BLaER1 (cell line): ENCODE measurements around the gene LGALS12.

Experiments
- H3K27ac ChIP-seq: shearing (Covaris generic); formaldehyde crosslinking; 2 replicates; pipeline ENCODE4 v1.8.1; 2022
- H3K27me3 ChIP-seq: shearing (Covaris generic); formaldehyde crosslinking; 2 replicates; pipeline ENCODE4 v1.8.1; 2022
- H3K36me3 ChIP-seq: shearing (Covaris generic); formaldehyde crosslinking; 2 replicates; pipeline ENCODE4 v1.8.1; 2022
- H3K4me1 ChIP-seq: shearing (Covaris generic); formaldehyde crosslinking; 2 replicates; pipeline ENCODE4 v1.8.1; 2022
- H3K4me2 ChIP-seq: shearing (Covaris generic); formaldehyde crosslinking; 2 replicates; pipeline ENCODE4 v1.8.1; 2022
- H3K4me3 ChIP-seq: shearing (Covaris generic); formaldehyde crosslinking; 2 replicates; pipeline ENCODE4 v1.8.1; 2022
- H3K9ac ChIP-seq: shearing (Covaris generic); formaldehyde crosslinking; 2 replicates; pipeline ENCODE4 v1.8.1; 2022
- H3K9me3 ChIP-seq: shearing (Covaris generic); formaldehyde crosslinking; 2 replicates; pipeline ENCODE4 v1.8.1; 2022
- H4K20me1 ChIP-seq: shearing (Covaris generic); formaldehyde crosslinking; 2 replicates; pipeline ENCODE4 v1.8.1; 2022
- Cebpa-rat ChIP-seq: shearing (Covaris generic); IDR thresholded peaks from 2 replicates; pipeline ENCODE4 v1.8.1; 2022

The LGALS12 gene, protein sequence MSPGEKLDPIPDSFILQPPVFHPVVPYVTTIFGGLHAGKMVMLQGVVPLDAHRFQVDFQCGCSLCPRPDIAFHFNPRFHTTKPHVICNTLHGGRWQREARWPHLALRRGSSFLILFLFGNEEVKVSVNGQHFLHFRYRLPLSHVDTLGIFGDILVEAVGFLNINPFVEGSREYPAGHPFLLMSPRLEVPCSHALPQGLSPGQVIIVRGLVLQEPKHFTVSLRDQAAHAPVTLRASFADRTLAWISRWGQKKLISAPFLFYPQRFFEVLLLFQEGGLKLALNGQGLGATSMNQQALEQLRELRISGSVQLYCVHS

DNA sequence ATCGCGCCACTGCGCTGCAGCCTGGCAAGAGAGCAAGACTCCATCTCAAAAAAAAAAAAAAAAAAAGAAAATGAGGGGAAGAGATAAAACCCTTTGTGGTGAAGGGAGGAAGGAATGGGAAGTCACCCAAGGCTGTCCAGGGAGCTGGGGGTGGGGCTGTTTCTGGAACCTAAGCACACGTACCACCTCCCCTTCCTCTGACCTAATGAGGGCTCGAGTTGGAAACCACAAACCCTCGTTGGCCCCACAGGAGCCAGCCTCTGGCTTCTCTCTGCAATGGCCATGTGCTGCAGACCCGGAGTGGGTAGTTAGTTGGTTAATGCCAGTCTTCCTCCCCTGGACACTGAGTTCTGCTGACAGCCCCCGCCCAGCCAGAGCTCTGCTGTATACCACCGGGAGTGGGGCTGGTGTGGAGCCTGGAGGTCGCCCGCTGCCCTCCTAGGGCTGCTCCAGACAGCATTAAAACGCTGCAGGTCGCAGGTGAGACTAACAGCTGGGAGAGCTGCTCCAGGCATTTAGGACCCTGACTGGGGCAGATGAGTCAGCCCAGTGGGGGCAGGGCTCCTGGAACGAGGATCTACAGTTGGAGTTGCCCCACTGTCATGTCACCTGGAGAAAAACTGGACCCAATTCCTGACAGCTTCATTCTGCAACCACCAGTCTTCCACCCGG is at the start of gene LGALS12:
LGALS12 (plus strand) TSS at position 228 of the 672 bp plus-strand sequence; CDS start at position 603, 375 bp downstream.
- Histone ChIP-seq H3K9ac (no peak within 1 kb of the TSS; the same call in 1 of the 2 replicates), H3K4me2 (peak within 1 kb of the TSS; percentile 86), H4K20me1 (no peaks in the 10 kb centered on the region), H3K4me3 (peak within 1 kb of the TSS; percentile 23; the same call in 1 of the 2 replicates), H3K36me3 (no peaks in the 10 kb centered on the region), H3K27me3 (no peaks in the 10 kb centered on the region), H3K4me1 (peaks cover 68% of the 10 kb centered on the region), H3K9me3 (peaks cover 11% of the 10 kb centered on the region), H3K27ac (0 out of 2 replicates have a peak within 1 kb of the TSS, but pooled peaks have one; percentile 35)
- TF ChIP-seq Cebpa-rat = no peak

DNA sequence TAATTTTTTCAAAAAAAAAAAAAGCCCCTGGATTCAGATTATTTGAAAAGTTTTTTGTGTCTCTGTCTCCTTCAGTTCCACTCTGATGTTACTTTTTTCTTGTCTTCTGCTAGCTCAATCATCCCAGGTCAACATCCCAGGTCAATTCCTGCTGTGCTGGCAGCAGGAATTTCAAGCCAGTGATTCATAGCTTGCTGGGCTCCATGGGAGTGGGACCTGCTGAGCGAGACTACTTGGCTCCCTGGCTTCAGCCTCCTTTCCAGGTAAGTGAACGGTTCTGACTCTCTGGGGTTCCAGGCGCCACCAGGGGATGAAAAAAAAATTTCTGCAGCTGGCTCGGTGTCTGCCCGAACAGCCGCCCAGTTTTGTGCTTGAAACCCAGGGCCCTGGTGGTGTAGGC is 46.3 kb upstream of the LGALS12 start:
- H3K4me3 ChIP-seq = no peak overlapping the region
- no peak overlapping the region for H3K27ac ChIP-seq
- no peaks in the 10 kb centered on the region for H3K27me3 ChIP-seq
- H3K4me1 ChIP-seq = no peaks in the 10 kb centered on the region
- no peaks in the 10 kb centered on the region for H4K20me1 ChIP-seq
- no peak overlapping the region for H3K9ac ChIP-seq
- TF ChIP-seq Cebpa-rat = no peak
- H3K9me3 ChIP-seq = no peaks in the 10 kb centered on the region
- H3K36me3 ChIP-seq = no peaks in the 10 kb centered on the region
- H3K4me2 ChIP-seq = no peak overlapping the region

DNA sequence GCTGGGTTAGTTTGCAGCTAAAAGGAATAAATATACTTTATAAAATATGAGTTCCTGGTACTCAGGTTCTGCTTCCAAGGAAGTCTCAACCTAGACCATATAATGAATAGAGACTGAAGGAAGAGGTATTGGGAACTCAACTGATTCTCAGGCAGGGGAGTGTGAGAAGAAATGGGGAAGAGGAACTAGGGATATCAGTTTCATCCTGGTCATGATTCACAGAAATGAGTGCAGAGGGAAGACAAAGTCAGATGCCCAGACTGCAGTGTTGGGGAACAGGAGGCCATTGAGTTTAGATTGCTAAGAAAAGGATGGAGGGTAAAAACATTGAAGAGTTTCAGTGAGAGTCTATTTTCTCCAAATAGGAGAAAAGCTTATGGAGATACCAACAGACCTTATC is 43.7 kb upstream of the LGALS12 start:
- no peak overlapping the region for H3K4me3 ChIP-seq
- no peak overlapping the region for H3K4me2 ChIP-seq
- no peaks in the 10 kb centered on the region for H3K36me3 ChIP-seq
- no peaks in the 10 kb centered on the region for H3K27me3 ChIP-seq
- no peak overlapping the region for H3K27ac ChIP-seq
- no peaks in the 10 kb centered on the region for H4K20me1 ChIP-seq
- H3K9ac ChIP-seq = no peak overlapping the region
- no peaks in the 10 kb centered on the region for H3K9me3 ChIP-seq
- TF ChIP-seq Cebpa-rat = no peak
- H3K4me1 ChIP-seq = no peaks in the 10 kb centered on the region

DNA sequence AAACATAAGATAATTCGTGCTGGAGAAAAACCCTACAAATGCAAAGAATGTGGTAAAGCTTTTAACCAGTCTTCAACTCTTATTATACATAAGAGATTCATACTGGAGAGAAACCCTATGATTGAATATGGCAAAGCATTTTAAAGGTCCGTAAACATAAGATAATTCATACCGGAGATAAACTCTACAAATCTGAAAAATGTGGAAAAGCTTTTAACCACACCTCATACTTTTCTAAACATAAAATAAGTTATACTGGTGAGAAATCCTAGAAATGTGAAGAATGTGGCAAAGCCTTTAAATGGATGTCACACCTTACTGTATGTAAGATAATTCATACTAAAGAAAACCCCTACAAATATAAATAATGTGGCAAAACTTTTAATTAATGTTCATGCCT is 35.6 kb upstream of the LGALS12 start:
- Histone ChIP-seq H3K27ac (no peak overlapping the region), H3K27me3 (no peaks in the 10 kb centered on the region), H3K4me3 (no peak overlapping the region), H3K9me3 (peaks cover 13% of the 10 kb centered on the region), H3K36me3 (no peaks in the 10 kb centered on the region), H3K4me2 (no peak overlapping the region), H4K20me1 (no peaks in the 10 kb centered on the region), H3K9ac (no peak overlapping the region), H3K4me1 (no peaks in the 10 kb centered on the region)
- no peak for TF ChIP-seq Cebpa-rat

DNA sequence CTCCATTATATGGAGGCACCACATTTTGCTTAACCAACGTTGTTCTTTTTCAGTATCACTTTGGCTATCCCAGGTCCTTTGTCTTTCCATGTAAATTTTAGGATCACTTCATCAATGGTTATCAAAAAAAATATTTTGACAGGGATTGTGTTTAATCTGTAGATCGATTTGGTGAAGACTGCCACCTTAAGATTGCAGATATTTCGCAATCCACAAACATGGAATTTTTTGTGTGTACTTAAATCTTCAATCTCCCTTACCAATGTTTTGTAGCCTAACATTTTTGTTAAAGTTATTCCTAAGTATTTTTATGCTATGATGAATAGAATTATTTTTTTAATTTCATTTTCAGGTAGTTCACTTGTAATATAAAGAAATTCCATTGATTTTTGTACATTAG is 33.5 kb upstream of the LGALS12 start:
- no peak overlapping the region for H3K4me3 ChIP-seq
- peaks cover 25% of the 10 kb centered on the region for H3K9me3 ChIP-seq
- peak; percentile 83; the same call in 1 of the 2 replicates for TF ChIP-seq Cebpa-rat
- no peaks in the 10 kb centered on the region for H3K36me3 ChIP-seq
- no peak overlapping the region for H3K27ac ChIP-seq
- no peaks in the 10 kb centered on the region for H4K20me1 ChIP-seq
- no peaks in the 10 kb centered on the region for H3K4me1 ChIP-seq
- no peaks in the 10 kb centered on the region for H3K27me3 ChIP-seq
- no peak overlapping the region for H3K9ac ChIP-seq
- no peak overlapping the region for H3K4me2 ChIP-seq

DNA sequence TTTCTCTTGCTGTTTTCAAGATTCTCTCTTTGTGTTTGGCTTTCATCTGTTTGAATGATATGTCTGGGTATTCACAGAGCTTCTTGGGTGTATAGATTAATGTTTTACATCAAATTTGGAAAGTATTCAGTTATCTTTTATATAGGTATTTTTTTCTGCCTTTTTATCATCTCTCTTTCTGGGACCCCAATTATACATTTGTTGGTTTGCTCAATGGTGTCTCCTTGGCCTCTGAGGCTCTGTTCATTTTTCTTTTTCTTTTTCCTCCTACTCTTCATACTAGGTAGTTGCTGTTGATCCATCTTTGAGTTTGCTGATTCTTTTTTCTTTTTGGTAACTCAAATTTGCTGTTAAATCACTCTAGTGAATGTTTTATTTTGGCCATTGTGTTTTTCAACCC is 29.3 kb upstream of the LGALS12 start:
- TF ChIP-seq Cebpa-rat = no peak
- H3K9me3 ChIP-seq = peaks cover 18% of the 10 kb centered on the region
- H3K27ac ChIP-seq = no peak overlapping the region
- H3K4me2 ChIP-seq = no peak overlapping the region
- H3K4me1 ChIP-seq = no peaks in the 10 kb centered on the region
- H3K36me3 ChIP-seq = no peaks in the 10 kb centered on the region
- no peaks in the 10 kb centered on the region for H3K27me3 ChIP-seq
- no peak overlapping the region for H3K9ac ChIP-seq
- H3K4me3 ChIP-seq = no peak overlapping the region
- no peaks in the 10 kb centered on the region for H4K20me1 ChIP-seq

DNA sequence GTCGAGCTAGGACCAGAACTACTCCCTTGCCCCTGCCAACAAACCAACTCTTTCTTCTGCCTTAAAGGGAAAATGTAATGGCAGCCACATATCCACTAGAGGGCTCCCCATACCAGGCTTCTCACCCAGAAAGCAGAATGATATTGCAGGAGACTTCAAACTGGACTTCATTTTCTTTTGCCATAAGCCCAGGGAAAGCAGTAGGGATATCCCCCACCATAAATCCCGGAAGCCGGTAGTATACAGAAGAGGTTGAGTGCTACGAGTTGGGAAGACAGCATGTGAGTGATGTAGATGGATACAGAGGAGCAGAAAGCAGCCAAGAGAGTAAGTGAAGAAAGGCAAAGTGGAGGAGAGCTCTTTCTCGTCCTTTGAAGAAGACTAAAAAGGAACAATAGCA is 27.0 kb upstream of the LGALS12 start:
- Histone ChIP-seq H3K4me1 (no peaks in the 10 kb centered on the region), H3K27me3 (no peaks in the 10 kb centered on the region), H4K20me1 (no peaks in the 10 kb centered on the region), H3K4me2 (no peak overlapping the region), H3K27ac (no peak overlapping the region), H3K36me3 (no peaks in the 10 kb centered on the region), H3K9me3 (peaks cover 12% of the 10 kb centered on the region), H3K4me3 (no peak overlapping the region), H3K9ac (no peak overlapping the region)
- TF ChIP-seq Cebpa-rat = no peak

DNA sequence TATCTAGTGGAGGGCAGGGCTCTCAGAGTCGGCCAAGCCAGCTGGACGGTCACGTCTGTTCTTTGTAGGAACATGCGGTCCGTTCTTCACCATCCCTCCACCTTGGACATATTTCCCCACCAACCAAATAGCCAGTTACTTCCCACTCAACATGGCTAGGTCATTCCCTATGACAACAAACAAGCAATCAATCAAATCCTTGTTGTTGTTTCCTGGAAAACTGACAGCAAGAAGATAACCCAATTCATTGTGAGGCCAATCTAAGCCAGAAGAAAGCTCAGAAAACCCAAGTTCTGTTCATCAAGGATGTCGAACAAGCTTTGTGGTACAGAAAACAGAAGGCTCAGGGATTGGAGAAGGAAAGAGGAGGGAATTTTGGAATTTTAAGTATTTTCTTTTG is 25.8 kb upstream of the LGALS12 start:
- H4K20me1 ChIP-seq = no peaks in the 10 kb centered on the region
- H3K27me3 ChIP-seq = no peaks in the 10 kb centered on the region
- no peak overlapping the region for H3K27ac ChIP-seq

DNA sequence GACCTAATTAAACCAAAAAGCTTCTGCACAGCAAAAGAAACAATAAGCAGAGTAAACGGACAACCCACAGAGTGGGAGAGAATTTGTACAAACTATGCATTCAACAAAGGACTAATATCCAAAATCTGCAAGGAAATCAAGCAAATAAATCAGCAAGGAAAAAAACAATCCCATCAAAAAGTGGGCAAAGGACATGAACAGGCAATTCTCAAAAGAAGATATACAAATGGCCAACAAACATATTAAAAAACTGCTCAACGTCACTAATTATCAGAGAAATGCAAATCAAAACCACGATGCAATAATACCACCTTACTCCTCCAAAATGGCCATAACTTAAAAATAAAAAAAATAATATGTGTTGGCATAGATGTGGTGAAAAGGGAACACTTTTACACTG is 20.1 kb upstream of the LGALS12 start:
- Histone ChIP-seq H3K27ac (no peak overlapping the region), H3K9me3 (peaks cover 27% of the 10 kb centered on the region), H4K20me1 (no peaks in the 10 kb centered on the region), H3K27me3 (no peaks in the 10 kb centered on the region), H3K4me2 (no peak overlapping the region), H3K9ac (no peak overlapping the region), H3K4me3 (no peak overlapping the region), H3K4me1 (no peaks in the 10 kb centered on the region), H3K36me3 (no peaks in the 10 kb centered on the region)
- TF ChIP-seq Cebpa-rat = no peak

More for the DNA sequence above, 25.8 kb upstream of the LGALS12 start:
- no peaks in the 10 kb centered on the region for H3K36me3 ChIP-seq
- H3K9ac ChIP-seq = no peak overlapping the region
- H3K4me3 ChIP-seq = no peak overlapping the region
- no peak overlapping the region for H3K4me2 ChIP-seq
- no peaks in the 10 kb centered on the region for H3K4me1 ChIP-seq
- TF ChIP-seq Cebpa-rat = no peak
- peaks cover 19% of the 10 kb centered on the region for H3K9me3 ChIP-seq

DNA sequence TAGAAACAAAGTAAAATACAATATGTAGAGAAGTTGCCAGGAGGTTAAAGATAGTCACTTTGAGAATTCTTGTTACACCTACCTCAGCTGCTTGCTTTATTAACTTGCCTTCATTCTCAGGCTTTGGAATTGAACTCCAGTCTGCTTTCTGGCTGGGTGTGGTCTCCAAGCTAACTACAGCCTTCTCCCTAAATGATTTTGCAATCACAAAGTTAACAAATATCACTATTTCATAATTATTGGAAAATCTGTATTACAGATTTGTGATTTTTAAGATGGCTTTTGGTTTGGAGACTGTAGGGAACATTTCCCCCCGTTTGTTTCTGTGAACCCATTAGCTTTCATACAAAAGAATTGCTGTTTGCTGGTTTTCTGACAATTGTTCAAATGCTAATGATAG is 17.1 kb upstream of the LGALS12 start:
- Histone ChIP-seq H3K9me3 (peaks cover 42% of the 10 kb centered on the region), H3K9ac (no peak overlapping the region), H3K4me1 (no peaks in the 10 kb centered on the region), H3K27ac (no peak overlapping the region), H4K20me1 (no peaks in the 10 kb centered on the region), H3K4me2 (no peak overlapping the region), H3K36me3 (no peaks in the 10 kb centered on the region), H3K27me3 (no peaks in the 10 kb centered on the region), H3K4me3 (no peak overlapping the region)
- no peak for TF ChIP-seq Cebpa-rat
